HCT116 (cell line): ENCODE results near the gene MMD2. TPM values are rescaled to one million over a fixed set of nuclear protein-coding genes. Genes with fewer than 3 reads are reported as not detected.

ENCODE experiments used
- ATAC-seq: fragments of 200-7000 bp; cut with Tn5 transposase; 2 replicates; pipeline ENCODE4 v1.9.1; 2020; ENCODE audit warnings: mild to moderate bottlenecking, moderate library complexity
- BruUV-seq: library from RNA; stranded (reverse); fragments of 400-500 nt; replicated peaks from 2 replicates; lab custom pipeline; 2021; lab: Mats Ljungman, UMichigan
- CTCF ChIA-PET: fragments of 300-600 bp; sonication (Branson Sonifier 250); formaldehyde crosslinking; loops from one replicate; lab custom pipeline; 2021; ENCODE audit warnings: antibody characterized with exemption; lab: Charles Lee
- POLR2A ChIA-PET: fragments of 300-600, 350-600 bp; sonication (Branson Sonifier 250); formaldehyde crosslinking; loops from one replicate; lab custom pipeline; 2021; ENCODE audit warnings: antibody characterized with exemption; lab: Charles Lee
- RAD21 ChIA-PET, 2 experiments: fragments of 300-600 bp; sonication (Branson Sonifier 250); formaldehyde crosslinking; loops; one replicate each; lab custom pipeline; 2023; ENCODE audit warnings: low total read pairs in 2 of 2; ENCODE audit not compliant: uncharacterized antibody in 2 of 2, unreplicated experiment in 2 of 2, low non-redundant PET in 1 of 2; lab: Charles Lee
- DNase-seq: peaks from one replicate; pipeline ENCODE4 v3.0.0-alpha.2; 2010; ENCODE audit warnings: low read depth, low spot score
- H2AFZ ChIP-seq: fragments of 200-600 bp; shearing (Covaris generic), sonication (generic); 2 replicates; pipeline ENCODE4 v1.6.1; 2017; ENCODE audit warnings: low read depth, mixed run types, mixed read lengths, antibody characterized with exemption, low read length; ENCODE audit not compliant: poor library complexity, severe bottlenecking
- H3K27ac ChIP-seq: 2 replicates; pipeline ENCODE4 v1.5.1; 2012; ENCODE audit warnings: low read depth, low read length
- H3K27me3 ChIP-seq: fragments of 200-600 bp; sonication (generic); 2 replicates; pipeline ENCODE4 v1.6.1; 2016; ENCODE audit warnings: mixed run types, low read length, mixed read lengths; ENCODE audit not compliant: insufficient read depth
- H3K36me3 ChIP-seq, 2 experiments: fragments of 200-500 bp in 1 of 2; fragments of 200-600 bp in 1 of 2; sonication (Bioruptor generic) in 1 of 2; sonication (generic) in 1 of 2; 2 replicates each; pipeline versions ENCODE4 v1.5.1 to v1.6.1; 2014 to 2016; ENCODE audit warnings: low read length in 2 of 2, inconsistent platforms in 1 of 2, mixed read lengths in 1 of 2, mixed run types in 1 of 2; ENCODE audit not compliant: insufficient read depth in 2 of 2, control insufficient read depth in 1 of 2
- H3K4me1 ChIP-seq, 2 experiments: fragments of 200-600 bp in 1 of 2; sonication (generic) in 1 of 2; 2 replicates each; pipeline versions ENCODE4 v1.5.1 to v1.6.1; 2012 to 2017; ENCODE audit warnings: low read length in 2 of 2, inconsistent platforms in 1 of 2, mild to moderate bottlenecking in 1 of 2, mixed read lengths in 1 of 2, mixed run types in 1 of 2, moderate library complexity in 1 of 2; ENCODE audit not compliant: insufficient read depth in 2 of 2, control insufficient read depth in 1 of 2
- H3K4me2 ChIP-seq: fragments of 200-600 bp; sonication (generic); 2 replicates; pipeline ENCODE4 v1.6.1; 2017; ENCODE audit warnings: mixed run types, low read length, mixed read lengths
- H3K4me3 ChIP-seq, 2 experiments: fragments of 200-600 bp in 1 of 2; sonication (generic) in 1 of 2; replicated peaks in 1 of 2; 2 replicates each; pipeline ENCODE4 v1.5.1; 2011 to 2016; ENCODE audit warnings: low read length in 2 of 2, control low read depth in 1 of 2, low read depth in 1 of 2, mild to moderate bottlenecking in 1 of 2, mixed read lengths in 1 of 2, mixed run types in 1 of 2
- H3K79me2 ChIP-seq: fragments of 200-600 bp; sonication (generic); 2 replicates; pipeline ENCODE4 v1.6.1; 2017; ENCODE audit warnings: mild to moderate bottlenecking, mixed run types, low read length, moderate library complexity, mixed read lengths; ENCODE audit not compliant: insufficient read depth
- H3K9ac ChIP-seq: fragments of 200-600 bp; sonication (generic); 2 replicates; pipeline ENCODE4 v1.6.1; 2016; ENCODE audit warnings: low read length, mixed read lengths
- H3K9me2 ChIP-seq: fragments of 200-600 bp; sonication (generic), shearing (Covaris generic); 2 replicates; pipeline ENCODE4 v1.6.1; 2017; ENCODE audit warnings: mixed run types, mild to moderate bottlenecking, moderate library complexity; ENCODE audit not compliant: insufficient read depth
- H3K9me3 ChIP-seq, 2 experiments: fragments of 200-500 bp in 1 of 2; fragments of 200-600 bp in 1 of 2; sonication (Bioruptor generic) in 1 of 2; sonication (generic) in 1 of 2; 2 replicates each; pipeline ENCODE4 v1.6.1; 2014 to 2017; ENCODE audit warnings: low read length in 2 of 2, mixed read lengths in 2 of 2, inconsistent platforms in 1 of 2, low read depth in 1 of 2, mild to moderate bottlenecking in 1 of 2, mixed run types in 1 of 2, moderate library complexity in 1 of 2; ENCODE audit not compliant: control insufficient read depth in 1 of 2, insufficient read depth in 1 of 2
- H4K20me1 ChIP-seq: fragments of 200-600 bp; sonication (generic), shearing (Covaris generic); 2 replicates; pipeline ENCODE4 v1.6.1; 2017; ENCODE audit warnings: mixed run types, mild to moderate bottlenecking, moderate library complexity; ENCODE audit not compliant: insufficient read depth
- CTCF ChIP-seq, 3 experiments: fragments of 200-600 bp in 1 of 3; sonication (generic) in 1 of 3; IDR thresholded peaks in 2 of 3; conservative IDR thresholded peaks in 1 of 3; 2 replicates each; pipeline ENCODE4 v1.5.1; 2012 to 2017; ENCODE audit warnings: low read depth in 2 of 3, low read length in 2 of 3, antibody characterized with exemption in 1 of 3, borderline replicate concordance in 1 of 3, control low read depth in 1 of 3, mild to moderate bottlenecking in 1 of 3, mixed read lengths in 1 of 3, mixed run types in 1 of 3, moderate library complexity in 1 of 3; ENCODE audit not compliant: insufficient read depth in 1 of 3
- MAX ChIP-seq: IDR thresholded peaks from 2 replicates; pipeline ENCODE4 v1.6.1; 2012
- RAD21 ChIP-seq: IDR thresholded peaks from 2 replicates; pipeline ENCODE4 v1.6.1; 2012; ENCODE audit warnings: low read depth, mild to moderate bottlenecking
- SP1 ChIP-seq: IDR thresholded peaks from 2 replicates; pipeline ENCODE4 v1.6.1; 2012; ENCODE audit warnings: low read depth
- ZNF274 ChIP-seq: fragments of 200-500 bp; sonication (Bioruptor generic); IDR thresholded peaks from 2 replicates; pipeline ENCODE4 v1.6.1; 2014; ENCODE audit warnings: mild to moderate bottlenecking, low read depth, low read length, inconsistent platforms
- intact Hi-C: fragments of 100-400 bp; cut with micrococcal nuclease; formaldehyde crosslinking; loops from 2 replicates; pipeline ENCODE4 v1.10.0; 2022
- total RNA-seq: library from RNA; stranded (reverse); gene quantifications from one replicate; pipeline ENCODE4 v1.2.1, GENCODE V29; 2021; ENCODE audit not compliant: unreplicated experiment
- TF ChIP-seq, protein P1 (sequence below): IDR thresholded peaks from 2 replicates; pipeline ENCODE4 v1.6.1; 2012; ENCODE audit warnings: low read depth

The MMD2 gene
- total RNA-seq, 1 experiment from 2014 or later: not detected

GRCh38 chr7:4931943-4932342, 27.0 kb downstream of the MMD2 start:
- TF ChIP-seq RAD21 (no peak), CTCF (IDR thresholded peaks at IDR 0.05 in 2 of 3, conservative IDR thresholded peaks at IDR 0.05 in 1 of 3; ENCODE audit: borderline replicate concordance in 1 of 3, insufficient read depth in 1 of 3, low read depth in 2 of 3, low read length in 2 of 3) (peak in 1 of 3 experiments; percentile 26; a peak in 1 of 6 replicates), MAX (no peak; the same call in 1 of the 2 replicates)
- peaks cover 0 to 6% of the 10 kb centered on the region in 2 experiments; a peak in 3 of 4 replicates for H3K4me1 ChIP-seq
- ATAC-seq (peak; percentile 89), DNase-seq (peak; percentile 26)
- ChIA-PET RAD21 (no interaction called here), POLR2A (no interaction called here), CTCF (no interaction called here)
- no peak overlapping the region for H3K4me2 ChIP-seq
- no peaks in the 10 kb centered on the region for H3K36me3 ChIP-seq
- H4K20me1 ChIP-seq: no peaks in the 10 kb centered on the region
- H2AFZ ChIP-seq: no peak overlapping the region
- H3K4me3 ChIP-seq: no peak overlapping the region
- H3K9me3 ChIP-seq: no peaks in the 10 kb centered on the region
- no peaks in the 10 kb centered on the region for H3K27me3 ChIP-seq
- intact Hi-C loops: no loop called here
- H3K27ac ChIP-seq: no peak overlapping the region
- H3K9me2 ChIP-seq: no peaks in the 10 kb centered on the region
- BruUV-seq: no TSS peak
- H3K79me2 ChIP-seq: no peaks in the 10 kb centered on the region
- no peak overlapping the region for H3K9ac ChIP-seq

DNA sequence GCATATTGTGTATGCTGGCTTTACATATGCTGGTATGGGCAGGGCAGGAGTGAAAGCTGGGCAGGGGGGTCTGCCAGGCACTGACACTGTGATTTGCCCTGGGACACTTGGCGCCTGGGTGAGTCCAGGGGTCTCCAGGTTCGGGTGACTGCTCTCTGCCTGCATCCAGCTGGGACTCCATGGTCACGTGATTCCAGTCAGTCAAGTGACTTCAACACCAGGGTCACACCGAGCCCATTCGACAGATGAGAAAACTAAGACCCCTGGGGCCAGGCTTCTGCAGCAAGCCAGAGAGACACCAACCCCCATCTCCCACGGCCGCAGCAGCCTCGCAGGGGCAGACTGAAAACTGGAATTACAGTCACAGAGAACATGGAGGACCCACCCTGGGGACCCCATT, 30.0 kb downstream of the MMD2 start:
- BruUV-seq: no TSS peak
- no peak overlapping the region for H3K9ac ChIP-seq
- peaks cover 0 to 6% of the 10 kb centered on the region in 2 experiments; a peak in 3 of 4 replicates for H3K4me1 ChIP-seq
- no peaks in the 10 kb centered on the region for H3K27me3 ChIP-seq
- intact Hi-C loops: no loop called here
- no peak overlapping the region for H3K27ac ChIP-seq
- CTCF ChIA-PET: no interaction called here
- ATAC-seq: no peak
- TF ChIP-seq ZNF274: no peak
- TF ChIP-seq, protein P1, sequence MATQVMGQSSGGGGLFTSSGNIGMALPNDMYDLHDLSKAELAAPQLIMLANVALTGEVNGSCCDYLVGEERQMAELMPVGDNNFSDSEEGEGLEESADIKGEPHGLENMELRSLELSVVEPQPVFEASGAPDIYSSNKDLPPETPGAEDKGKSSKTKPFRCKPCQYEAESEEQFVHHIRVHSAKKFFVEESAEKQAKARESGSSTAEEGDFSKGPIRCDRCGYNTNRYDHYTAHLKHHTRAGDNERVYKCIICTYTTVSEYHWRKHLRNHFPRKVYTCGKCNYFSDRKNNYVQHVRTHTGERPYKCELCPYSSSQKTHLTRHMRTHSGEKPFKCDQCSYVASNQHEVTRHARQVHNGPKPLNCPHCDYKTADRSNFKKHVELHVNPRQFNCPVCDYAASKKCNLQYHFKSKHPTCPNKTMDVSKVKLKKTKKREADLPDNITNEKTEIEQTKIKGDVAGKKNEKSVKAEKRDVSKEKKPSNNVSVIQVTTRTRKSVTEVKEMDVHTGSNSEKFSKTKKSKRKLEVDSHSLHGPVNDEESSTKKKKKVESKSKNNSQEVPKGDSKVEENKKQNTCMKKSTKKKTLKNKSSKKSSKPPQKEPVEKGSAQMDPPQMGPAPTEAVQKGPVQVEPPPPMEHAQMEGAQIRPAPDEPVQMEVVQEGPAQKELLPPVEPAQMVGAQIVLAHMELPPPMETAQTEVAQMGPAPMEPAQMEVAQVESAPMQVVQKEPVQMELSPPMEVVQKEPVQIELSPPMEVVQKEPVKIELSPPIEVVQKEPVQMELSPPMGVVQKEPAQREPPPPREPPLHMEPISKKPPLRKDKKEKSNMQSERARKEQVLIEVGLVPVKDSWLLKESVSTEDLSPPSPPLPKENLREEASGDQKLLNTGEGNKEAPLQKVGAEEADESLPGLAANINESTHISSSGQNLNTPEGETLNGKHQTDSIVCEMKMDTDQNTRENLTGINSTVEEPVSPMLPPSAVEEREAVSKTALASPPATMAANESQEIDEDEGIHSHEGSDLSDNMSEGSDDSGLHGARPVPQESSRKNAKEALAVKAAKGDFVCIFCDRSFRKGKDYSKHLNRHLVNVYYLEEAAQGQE: no peak
- no peak for TF ChIP-seq SP1
- no peak overlapping the region for H3K4me2 ChIP-seq
- no peaks in the 10 kb centered on the region for H4K20me1 ChIP-seq
- POLR2A ChIA-PET: no interaction called here
- H2AFZ ChIP-seq: no peak overlapping the region
- H3K9me3 ChIP-seq: no peaks in the 10 kb centered on the region
- no peak for DNase-seq
- H3K4me3 ChIP-seq: no peak overlapping the region
- no peaks in the 10 kb centered on the region for H3K36me3 ChIP-seq
- no peaks in the 10 kb centered on the region for H3K79me2 ChIP-seq
- RAD21 ChIA-PET: no interaction called here
- H3K9me2 ChIP-seq: no peaks in the 10 kb centered on the region
